Activated CD8-positive, alpha-beta memory T cell treated with anti-CD3 and anti-CD28 coated beads, Interleukin-2, amount 50 U/mL, for 24 hours (primary cell): ENCODE data around the gene CDH23.
A peak's percentile ranks its signal among the peaks of the same experiment; 100 is the strongest.
"Not testable (repeated sequence)": the region's sequence is repeated elsewhere in the genome, so short reads cannot be mapped to it uniquely, and the experiment has no call there.

Source experiments
- DNase-seq: peaks from one replicate; pipeline ENCODE4 v3.0.0-alpha.2; 2020; ENCODE audit errors: extremely low read depth

CDH23 gene

DNA sequence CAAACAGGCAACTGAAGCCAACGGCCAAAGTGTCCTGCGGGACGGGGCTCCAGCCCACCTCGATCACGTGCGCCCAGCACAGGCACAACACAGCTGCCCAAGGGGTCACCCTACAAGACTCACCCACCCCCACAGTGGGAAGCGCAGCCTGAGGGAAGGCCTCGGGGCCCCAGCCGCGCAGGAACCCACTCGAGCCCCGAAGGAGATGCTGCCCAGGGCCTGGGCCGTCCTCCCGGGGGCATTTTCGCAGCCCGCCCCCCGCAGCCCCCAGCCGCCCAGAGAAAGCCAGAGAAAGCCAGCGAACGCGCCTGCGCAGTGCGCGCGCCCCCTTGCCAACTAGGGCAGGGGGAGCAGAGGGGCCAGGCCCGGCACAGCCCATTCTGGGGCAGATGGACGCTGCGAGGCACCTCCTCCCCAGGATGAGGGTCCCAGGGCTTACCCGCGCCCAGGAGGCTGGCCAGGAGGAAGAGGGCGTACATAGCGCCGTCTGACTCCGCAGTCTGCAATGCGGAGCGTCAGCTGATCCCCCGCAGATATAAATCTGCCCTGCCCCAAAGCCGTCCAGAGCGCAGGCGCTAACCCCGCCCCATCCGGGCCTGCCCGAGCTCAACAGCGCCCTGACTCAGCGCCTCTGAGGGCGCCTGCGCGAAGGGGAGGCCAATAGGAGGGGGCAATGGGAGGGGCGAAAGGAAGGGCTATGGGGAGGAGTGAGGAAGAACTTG, 454.2 kb downstream of the CDH23 start, which contains the start of gene PSAP:
Gene PSAP, minus strand, starts transcription at position 509 of the 722 bp plus-strand sequence. Its CDS starts 30 bp downstream, at position 479.
- DNase-seq = peak; percentile 98

GRCh38 chr10:71851465-71852095, 454.9 kb downstream of the CDH23 start:
- DNase-seq = not testable (repeated sequence)

- DNase-seq = no peak
Measured at GRCh38 chr10:71852355-71852937, 455.7 kb downstream of the CDH23 start.

DNA sequence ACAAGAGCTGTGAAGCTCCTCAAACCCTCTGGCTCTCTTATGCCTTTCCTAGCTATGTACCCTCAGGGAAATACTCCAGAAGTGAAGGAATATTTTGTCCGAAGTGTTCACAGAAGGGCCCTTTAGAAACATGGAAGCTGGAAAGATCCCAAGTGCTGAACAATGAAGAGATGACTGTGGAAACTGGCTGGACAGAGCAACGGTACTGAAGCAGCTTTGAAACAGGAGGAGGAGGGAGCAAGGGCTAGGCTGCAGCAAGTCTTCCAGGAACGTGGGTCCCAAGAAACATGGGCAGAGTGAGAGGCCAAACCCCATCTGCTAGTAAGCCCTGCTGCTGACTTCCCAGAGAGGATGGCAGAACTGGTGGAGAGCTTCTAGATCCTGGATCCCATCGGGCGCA, 457.3 kb downstream of the CDH23 start:
- DNase-seq = no peak

GRCh38 chr10:71856619-71857018, 459.9 kb downstream of the CDH23 start:
- no peak for DNase-seq

GRCh38 chr10:71857934-71858890, 461.5 kb downstream of the CDH23 start:
- no peak for DNase-seq

DNA sequence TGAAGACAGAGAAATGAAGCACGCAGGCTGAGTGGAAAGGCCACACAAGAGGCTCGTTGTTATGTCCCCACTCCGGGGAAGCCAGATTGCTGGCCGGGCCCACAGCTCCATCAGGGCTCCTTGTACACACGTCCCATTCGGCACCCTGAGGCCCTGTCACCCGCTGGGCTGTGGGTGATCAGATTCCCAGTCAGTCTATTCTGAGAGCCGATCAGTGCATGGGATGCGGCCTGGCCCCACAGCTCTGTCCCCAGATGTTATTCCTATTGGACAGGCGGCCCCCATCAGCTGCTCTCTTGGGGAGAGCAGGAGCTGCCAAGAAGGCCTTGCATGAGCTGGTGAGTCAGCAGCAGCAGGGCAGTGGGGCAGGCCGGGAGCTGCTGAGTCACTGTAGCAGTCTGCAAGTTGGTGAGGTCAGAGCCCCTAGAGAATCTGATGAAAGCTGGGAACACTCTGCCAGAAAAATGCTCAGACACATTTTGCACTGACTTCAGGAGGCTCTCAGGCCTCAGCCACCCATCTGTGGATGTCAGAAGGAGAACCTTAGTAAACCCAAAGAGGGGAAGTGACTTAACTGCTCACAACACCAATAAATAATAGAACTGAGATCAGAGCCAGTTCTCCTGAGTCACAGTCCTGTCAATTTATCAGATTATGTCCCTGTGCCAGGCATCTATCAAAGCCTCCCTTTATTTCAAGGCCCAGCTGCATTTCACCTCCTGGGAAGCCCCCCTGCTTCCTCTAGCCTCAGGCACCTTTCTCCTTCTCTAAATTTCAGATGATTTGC, 463.7 kb downstream of the CDH23 start:
- DNase-seq = no peak

GRCh38 chr10:71863203-71863602, 466.5 kb downstream of the CDH23 start:
- no peak for DNase-seq

GRCh38 chr10:71864911-71865361, 468.2 kb downstream of the CDH23 start:
- no peak for DNase-seq
